Measurements from ENCODE around the gene LONRF2.

Gene LONRF2

GRCh38 chr2:100248044-100248330 lies 74.3 kb downstream of the LONRF2 start:
- peaks cover 2% of the 10 kb centered on the region for H3K4me1 Mint-ChIP-seq (ENCODE audit: low read depth)
- no peaks in the 10 kb centered on the region for H3K36me3 Mint-ChIP-seq (ENCODE audit: low read depth)
- no peaks in the 10 kb centered on the region for H3K9me3 Mint-ChIP-seq
- no peaks in the 10 kb centered on the region for H3K27me3 Mint-ChIP-seq (ENCODE audit: low read depth)
- no peak for DNase-seq (ENCODE audit: low spot score)
- no peak overlapping the region for H3K27ac Mint-ChIP-seq
- no peak overlapping the region for H3K4me3 Mint-ChIP-seq

GRCh38 chr2:100247256-100248043 lies 74.9 kb downstream of the LONRF2 start:
- Mint-ChIP-seq H3K4me3 (no peak overlapping the region), H3K9me3 (no peaks in the 10 kb centered on the region), H3K4me1 (ENCODE audit: low read depth) (peaks cover 2% of the 10 kb centered on the region), H3K36me3 (ENCODE audit: low read depth) (no peaks in the 10 kb centered on the region), H3K27ac (no peak overlapping the region), H3K27me3 (ENCODE audit: low read depth) (no peaks in the 10 kb centered on the region)
- no peak for DNase-seq (ENCODE audit: low spot score)

GRCh38 chr2:100246163-100247145 lies 75.8 kb downstream of the LONRF2 start:
- Mint-ChIP-seq H3K36me3 (ENCODE audit: low read depth) (no peaks in the 10 kb centered on the region), H3K27me3 (ENCODE audit: low read depth) (no peaks in the 10 kb centered on the region), H3K4me3 (no peak overlapping the region), H3K27ac (no peak overlapping the region), H3K9me3 (no peaks in the 10 kb centered on the region), H3K4me1 (ENCODE audit: low read depth) (peaks cover 2% of the 10 kb centered on the region)
- no peak for DNase-seq (ENCODE audit: low spot score)

GRCh38 chr2:100245681-100246080 lies 76.6 kb downstream of the LONRF2 start:
- H3K4me3 Mint-ChIP-seq, result no peak overlapping the region
- H3K27ac Mint-ChIP-seq, result no peak overlapping the region
- no peaks in the 10 kb centered on the region for H3K27me3 Mint-ChIP-seq (ENCODE audit: low read depth)
- peaks cover 2% of the 10 kb centered on the region for H3K4me1 Mint-ChIP-seq (ENCODE audit: low read depth)
- H3K36me3 Mint-ChIP-seq (ENCODE audit: low read depth), result no peaks in the 10 kb centered on the region
- no peak for DNase-seq (ENCODE audit: low spot score)
- no peaks in the 10 kb centered on the region for H3K9me3 Mint-ChIP-seq

- Mint-ChIP-seq H3K36me3 (ENCODE audit: low read depth) (no peaks in the 10 kb centered on the region), H3K27me3 (ENCODE audit: low read depth) (no peaks in the 10 kb centered on the region), H3K4me3 (no peak overlapping the region), H3K9me3 (no peaks in the 10 kb centered on the region), H3K27ac (no peak overlapping the region), H3K4me1 (ENCODE audit: low read depth) (peaks cover 2% of the 10 kb centered on the region)
- no peak for DNase-seq (ENCODE audit: low spot score)
Observed at GRCh38 chr2:100244881-100245605, 77.3 kb downstream of the LONRF2 start.

GRCh38 chr2:100243631-100244030 lies 78.7 kb downstream of the LONRF2 start:
- no peaks in the 10 kb centered on the region for H3K4me1 Mint-ChIP-seq (ENCODE audit: low read depth)

GRCh38 chr2:100242891-100243619 lies 79.2 kb downstream of the LONRF2 start:
- Mint-ChIP-seq H3K4me3 (no peak overlapping the region), H3K9me3 (no peaks in the 10 kb centered on the region), H3K27me3 (ENCODE audit: low read depth) (no peaks in the 10 kb centered on the region), H3K4me1 (ENCODE audit: low read depth) (no peaks in the 10 kb centered on the region), H3K36me3 (ENCODE audit: low read depth) (no peaks in the 10 kb centered on the region), H3K27ac (no peak overlapping the region)
- DNase-seq (ENCODE audit: low spot score), result peak; percentile 11

More at GRCh38 chr2:100243631-100244030, 78.7 kb downstream of the LONRF2 start:
- no peaks in the 10 kb centered on the region for H3K36me3 Mint-ChIP-seq (ENCODE audit: low read depth)
- no peaks in the 10 kb centered on the region for H3K9me3 Mint-ChIP-seq
- H3K4me3 Mint-ChIP-seq, result no peak overlapping the region
- H3K27me3 Mint-ChIP-seq (ENCODE audit: low read depth), result no peaks in the 10 kb centered on the region
- H3K27ac Mint-ChIP-seq, result no peak overlapping the region
- no peak for DNase-seq (ENCODE audit: low spot score)

GRCh38 chr2:100242476-100242875 lies 79.8 kb downstream of the LONRF2 start:
- Mint-ChIP-seq H3K27ac (no peak overlapping the region), H3K4me1 (ENCODE audit: low read depth) (no peaks in the 10 kb centered on the region), H3K27me3 (ENCODE audit: low read depth) (peaks cover 3% of the 10 kb centered on the region), H3K4me3 (no peak overlapping the region), H3K9me3 (no peaks in the 10 kb centered on the region), H3K36me3 (ENCODE audit: low read depth) (no peaks in the 10 kb centered on the region)
- no peak for DNase-seq (ENCODE audit: low spot score)

GRCh38 chr2:100241236-100241635 lies 81.1 kb downstream of the LONRF2 start:
- Mint-ChIP-seq H3K4me1 (ENCODE audit: low read depth) (no peaks in the 10 kb centered on the region), H3K9me3 (no peaks in the 10 kb centered on the region), H3K27ac (no peak overlapping the region), H3K27me3 (ENCODE audit: low read depth) (peaks cover 11% of the 10 kb centered on the region), H3K4me3 (no peak overlapping the region), H3K36me3 (ENCODE audit: low read depth) (no peaks in the 10 kb centered on the region)
- no peak for DNase-seq (ENCODE audit: low spot score)

GRCh38 chr2:100240386-100240785 lies 81.9 kb downstream of the LONRF2 start:
- no peaks in the 10 kb centered on the region for H3K9me3 Mint-ChIP-seq
- H3K27me3 Mint-ChIP-seq (ENCODE audit: low read depth), result peaks cover 11% of the 10 kb centered on the region
- no peaks in the 10 kb centered on the region for H3K36me3 Mint-ChIP-seq (ENCODE audit: low read depth)
- H3K4me3 Mint-ChIP-seq, result no peak overlapping the region
- H3K27ac Mint-ChIP-seq, result no peak overlapping the region
- peaks cover 4% of the 10 kb centered on the region for H3K4me1 Mint-ChIP-seq (ENCODE audit: low read depth)
- no peak for DNase-seq (ENCODE audit: low spot score)

GRCh38 chr2:100239486-100240210 lies 82.7 kb downstream of the LONRF2 start:
- no peaks in the 10 kb centered on the region for H3K36me3 Mint-ChIP-seq (ENCODE audit: low read depth)
- DNase-seq (ENCODE audit: low spot score), result no peak
- peaks cover 11% of the 10 kb centered on the region for H3K4me1 Mint-ChIP-seq (ENCODE audit: low read depth)
- H3K4me3 Mint-ChIP-seq, result no peak overlapping the region
- H3K27ac Mint-ChIP-seq, result no peak overlapping the region
- no peaks in the 10 kb centered on the region for H3K9me3 Mint-ChIP-seq
- peaks cover 11% of the 10 kb centered on the region for H3K27me3 Mint-ChIP-seq (ENCODE audit: low read depth)

GRCh38 chr2:100238471-100238870 lies 83.8 kb downstream of the LONRF2 start:
- DNase-seq (ENCODE audit: low spot score), result no peak
- H3K4me1 Mint-ChIP-seq (ENCODE audit: low read depth), result peaks cover 11% of the 10 kb centered on the region
- no peaks in the 10 kb centered on the region for H3K9me3 Mint-ChIP-seq
- no peak overlapping the region for H3K4me3 Mint-ChIP-seq
- no peak overlapping the region for H3K27ac Mint-ChIP-seq
- peaks cover 13% of the 10 kb centered on the region for H3K27me3 Mint-ChIP-seq (ENCODE audit: low read depth)
- no peaks in the 10 kb centered on the region for H3K36me3 Mint-ChIP-seq (ENCODE audit: low read depth)

- H3K4me3 Mint-ChIP-seq, result no peak overlapping the region
- peaks cover 14% of the 10 kb centered on the region for H3K27me3 Mint-ChIP-seq (ENCODE audit: low read depth)
- H3K27ac Mint-ChIP-seq, result no peak overlapping the region
- H3K36me3 Mint-ChIP-seq (ENCODE audit: low read depth), result no peaks in the 10 kb centered on the region
- H3K9me3 Mint-ChIP-seq, result no peaks in the 10 kb centered on the region
- H3K4me1 Mint-ChIP-seq (ENCODE audit: low read depth), result peaks cover 11% of the 10 kb centered on the region
- no peak for DNase-seq (ENCODE audit: low spot score)
Observed at GRCh38 chr2:100237770-100238169, 84.5 kb downstream of the LONRF2 start.
